GM12875 (cell line): ENCODE data around the gene FIBIN.

Experiments
- H3K4me3 ChIP-seq: one replicate; pipeline ENCODE4 v1.5.1; 2011; ENCODE audit warnings: low read depth, low read length, control low read depth
- TF ChIP-seq, protein P1 (sequence below): IDR thresholded peaks from 2 replicates; pipeline ENCODE4 v1.5.1; 2011; ENCODE audit warnings: low read depth, mild to moderate bottlenecking, control low read depth, inconsistent platforms, low read length, moderate library complexity, borderline replicate concordance; ENCODE audit not compliant: insufficient read depth

The FIBIN gene

GRCh38 chr11:27025312-27025955, 31.5 kb downstream of the FIBIN start:
- TF ChIP-seq, protein P1, sequence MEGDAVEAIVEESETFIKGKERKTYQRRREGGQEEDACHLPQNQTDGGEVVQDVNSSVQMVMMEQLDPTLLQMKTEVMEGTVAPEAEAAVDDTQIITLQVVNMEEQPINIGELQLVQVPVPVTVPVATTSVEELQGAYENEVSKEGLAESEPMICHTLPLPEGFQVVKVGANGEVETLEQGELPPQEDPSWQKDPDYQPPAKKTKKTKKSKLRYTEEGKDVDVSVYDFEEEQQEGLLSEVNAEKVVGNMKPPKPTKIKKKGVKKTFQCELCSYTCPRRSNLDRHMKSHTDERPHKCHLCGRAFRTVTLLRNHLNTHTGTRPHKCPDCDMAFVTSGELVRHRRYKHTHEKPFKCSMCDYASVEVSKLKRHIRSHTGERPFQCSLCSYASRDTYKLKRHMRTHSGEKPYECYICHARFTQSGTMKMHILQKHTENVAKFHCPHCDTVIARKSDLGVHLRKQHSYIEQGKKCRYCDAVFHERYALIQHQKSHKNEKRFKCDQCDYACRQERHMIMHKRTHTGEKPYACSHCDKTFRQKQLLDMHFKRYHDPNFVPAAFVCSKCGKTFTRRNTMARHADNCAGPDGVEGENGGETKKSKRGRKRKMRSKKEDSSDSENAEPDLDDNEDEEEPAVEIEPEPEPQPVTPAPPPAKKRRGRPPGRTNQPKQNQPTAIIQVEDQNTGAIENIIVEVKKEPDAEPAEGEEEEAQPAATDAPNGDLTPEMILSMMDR = no peak
- H3K4me3 ChIP-seq = no peak overlapping the region

DNA sequence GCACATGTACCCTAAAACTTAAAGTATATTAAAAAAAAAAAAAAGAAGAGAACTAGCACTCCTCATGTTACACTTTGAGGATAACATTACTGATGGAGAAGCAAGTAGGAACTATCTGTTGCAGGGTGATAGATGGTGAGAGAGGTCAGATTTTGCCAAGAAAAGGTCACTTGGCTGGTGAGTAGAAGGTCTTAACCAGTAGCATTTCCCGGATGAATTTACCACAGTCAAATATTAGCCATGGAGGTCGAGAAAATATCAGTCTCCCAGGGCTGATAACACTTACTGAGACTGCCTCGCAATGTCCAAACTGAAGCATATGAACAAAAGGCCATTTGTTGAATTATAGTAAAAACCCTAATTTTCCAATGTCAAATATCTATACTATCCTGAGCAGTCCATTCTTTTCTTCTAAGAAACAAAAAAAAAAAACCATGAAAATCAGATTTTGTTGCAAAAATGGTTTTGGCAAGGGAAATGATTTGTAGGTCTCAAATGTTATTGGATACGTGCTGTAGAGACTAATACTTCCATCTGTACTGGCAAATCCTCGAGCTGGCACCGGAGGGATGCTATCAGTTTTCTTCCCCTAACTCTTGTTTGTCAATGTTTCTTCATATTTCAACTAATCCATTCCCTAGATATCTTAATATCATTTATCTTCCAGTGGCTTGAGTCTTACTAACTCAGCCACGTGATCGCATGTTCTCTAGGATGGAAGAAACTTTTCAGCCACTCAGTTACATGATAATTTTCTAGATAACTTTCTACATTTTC, 32.2 kb downstream of the FIBIN start:
- H3K4me3 ChIP-seq = no peak overlapping the region
- TF ChIP-seq, protein P1 = no peak

DNA sequence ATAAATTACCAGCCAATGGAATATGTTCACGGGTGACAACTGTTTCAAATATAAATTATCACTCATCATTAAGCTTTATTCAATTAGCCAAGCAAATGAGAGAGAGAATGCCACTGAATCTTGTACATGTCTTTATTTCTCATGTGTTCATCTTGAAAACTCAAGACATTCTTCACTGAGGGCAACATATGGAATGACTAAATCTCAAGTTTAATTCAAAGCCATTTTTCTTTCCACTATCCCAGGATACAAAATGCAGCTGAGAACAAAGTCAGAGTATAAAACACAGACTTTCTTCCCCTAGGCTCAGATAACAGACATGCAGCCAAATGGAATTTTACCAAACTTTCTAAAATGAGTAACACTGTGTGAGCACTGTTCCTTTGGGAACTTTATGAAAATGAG, 34.7 kb downstream of the FIBIN start:
- TF ChIP-seq, protein P1 = no peak
- no peak overlapping the region for H3K4me3 ChIP-seq

DNA sequence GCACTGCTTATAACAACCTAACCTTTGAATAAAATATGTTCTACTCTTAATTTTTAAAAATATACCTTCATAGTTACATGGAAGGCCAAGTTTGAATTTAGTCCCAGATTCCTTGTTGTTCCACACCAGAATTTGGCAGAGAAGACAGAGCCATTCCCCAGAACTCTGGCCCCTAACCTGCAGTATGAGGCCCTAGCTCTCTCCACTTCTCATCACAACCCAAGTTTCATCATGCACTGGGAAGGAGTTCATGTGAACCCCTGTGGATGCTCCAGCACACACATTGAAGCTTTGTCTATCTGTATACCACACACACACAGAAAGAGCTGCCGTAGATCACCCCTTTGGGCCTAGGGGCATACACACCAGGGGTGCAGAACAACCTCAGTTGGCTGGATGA, 36.1 kb downstream of the FIBIN start:
- TF ChIP-seq, protein P1 = no peak
- H3K4me3 ChIP-seq = no peak overlapping the region

DNA sequence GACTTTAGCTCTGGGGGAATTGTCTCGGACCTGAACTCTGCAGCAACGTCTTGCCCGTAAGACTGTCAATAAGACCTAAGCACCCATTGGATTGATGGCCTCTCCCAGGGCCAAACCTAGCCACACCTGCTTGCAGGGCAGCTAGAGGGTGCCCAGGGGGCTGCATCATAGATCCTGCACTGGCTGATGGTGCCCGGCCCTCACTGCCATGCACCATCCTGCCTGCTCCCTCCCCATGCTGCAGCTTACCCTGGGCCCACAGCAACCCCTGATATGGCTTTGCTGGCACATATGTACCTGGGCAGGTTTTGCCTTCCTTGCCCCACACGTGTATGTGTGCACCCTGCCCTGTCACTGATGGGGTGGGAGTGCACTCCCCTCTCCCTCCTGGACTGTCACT, 37.8 kb downstream of the FIBIN start:
- TF ChIP-seq, protein P1 = no peak
- H3K4me3 ChIP-seq = no peak overlapping the region

GRCh38 chr11:27039873-27040272, 46.0 kb downstream of the FIBIN start:
- TF ChIP-seq, protein P1 = no peak
- H3K4me3 ChIP-seq = no peak overlapping the region

GRCh38 chr11:27040302-27041115, 46.6 kb downstream of the FIBIN start, which contains the start of gene BBOX1:
Gene BBOX1 (plus strand): TSS chr11:27040815. CDS start chr11:27055431, 14,616 bp downstream.
- TF ChIP-seq, protein P1 = no peak
- H3K4me3 ChIP-seq = no peak within 1 kb of the TSS
